HEK293 (cell line): ENCODE results near the gene ITGA3.

ENCODE experiments used
- CTCF ChIA-PET: fragments of 350-600 bp; formaldehyde crosslinking; extraction: SDS; loops from one replicate; lab custom pipeline; 2021; ENCODE audit warnings: antibody characterized with exemption; lab: Yijun Ruan, JAX
- POLR2A ChIA-PET: fragments of 300-600 bp; formaldehyde crosslinking; extraction: SDS; loops from one replicate; lab custom pipeline; 2020; ENCODE audit warnings: antibody characterized with exemption, inconsistent platforms; lab: Yijun Ruan, JAX
- H3K27ac ChIP-seq: fragments of 200-500 bp; sonication (Bioruptor generic); 2 replicates; pipeline ENCODE4 v1.5.1; 2014; ENCODE audit warnings: low read depth, low read length, control low read depth, inconsistent platforms; ENCODE audit errors: extremely low read depth
- H3K36me3 ChIP-seq, 2 experiments: fragments of 200-500 bp in 1 of 2; sonication (Bioruptor generic) in 1 of 2; 1 replicate in 1 of 2; 2 replicates in 1 of 2; pipeline ENCODE4 v1.5.1; 2014 to 2017; ENCODE audit warnings: inconsistent platforms in 2 of 2, low read length in 2 of 2; ENCODE audit not compliant: control insufficient read depth in 2 of 2, insufficient read depth in 1 of 2
- H3K4me1 ChIP-seq: fragments of 200-500 bp; sonication (Bioruptor generic); 2 replicates; pipeline ENCODE4 v1.5.1; 2014; ENCODE audit warnings: mild to moderate bottlenecking, low read length, inconsistent platforms; ENCODE audit not compliant: control insufficient read depth, insufficient read depth
- H3K4me3 ChIP-seq: 2 replicates; pipeline ENCODE4 v1.5.1; 2011; ENCODE audit warnings: low read depth, mild to moderate bottlenecking, control low read depth, low read length, moderate library complexity
- H3K9me3 ChIP-seq: fragments of 200-500 bp; sonication (Bioruptor generic); 2 replicates; pipeline ENCODE4 v1.5.1; 2014; ENCODE audit warnings: low read depth, low read length, inconsistent platforms; ENCODE audit not compliant: control insufficient read depth, insufficient read depth
- ELK4 ChIP-seq: IDR thresholded peaks from 2 replicates; pipeline ENCODE4 v1.6.1; 2011; ENCODE audit warnings: mild to moderate bottlenecking, low read depth, low read length, borderline replicate concordance
- GLIS2 ChIP-seq: fragments of 450-650 bp; formaldehyde crosslinking; IDR thresholded peaks from 2 replicates; pipeline ENCODE4 v1.5.1; 2016; ENCODE audit warnings: missing biosample characterization, missing genetic modification characterization
- HOXA7 ChIP-seq: sonication (generic); formaldehyde crosslinking; IDR thresholded peaks from 2 replicates; pipeline ENCODE4 v1.8.1; 2022; ENCODE audit warnings: missing genetic modification reagents, borderline replicate concordance
- INSM2 ChIP-seq: fragments of 450-650 bp; formaldehyde crosslinking; IDR thresholded peaks from 2 replicates; pipeline ENCODE4 v1.5.1; 2016; ENCODE audit warnings: missing biosample characterization, missing genetic modification characterization
- PRDM4 ChIP-seq: fragments of 450-650 bp; formaldehyde crosslinking; IDR thresholded peaks from 2 replicates; pipeline ENCODE4 v1.5.1; 2017; ENCODE audit warnings: missing biosample characterization, missing genetic modification characterization
- SP7 ChIP-seq: fragments of 450-650 bp; formaldehyde crosslinking; IDR thresholded peaks from 2 replicates; pipeline ENCODE4 v1.5.1; 2016; ENCODE audit warnings: missing biosample characterization, missing genetic modification characterization
- TSHZ1 ChIP-seq: fragments of 450-650 bp; formaldehyde crosslinking; IDR thresholded peaks from 2 replicates; pipeline ENCODE4 v1.5.1; 2016; ENCODE audit warnings: missing biosample characterization, missing genetic modification characterization, borderline replicate concordance
- ZBTB17 ChIP-seq: fragments of 450-650 bp; formaldehyde crosslinking; IDR thresholded peaks from 2 replicates; pipeline ENCODE4 v1.5.1; 2016; ENCODE audit warnings: missing biosample characterization, missing genetic modification characterization
- ZBTB6 ChIP-seq: fragments of 450-650 bp; formaldehyde crosslinking; IDR thresholded peaks from 2 replicates; pipeline ENCODE4 v1.5.1; 2017; ENCODE audit warnings: missing biosample characterization, missing genetic modification characterization
- ZNF132 ChIP-seq: fragments of 450-650 bp; formaldehyde crosslinking; IDR thresholded peaks from 2 replicates; pipeline ENCODE4 v1.5.1; 2017; ENCODE audit warnings: missing biosample characterization, missing genetic modification characterization, borderline replicate concordance
- ZNF24 ChIP-seq: fragments of 450-650 bp; formaldehyde crosslinking; IDR thresholded peaks from 2 replicates; pipeline ENCODE4 v1.5.1; 2016; ENCODE audit warnings: missing biosample characterization, missing genetic modification characterization
- ZNF585B ChIP-seq: fragments of 450-650 bp; formaldehyde crosslinking; IDR thresholded peaks from 2 replicates; pipeline ENCODE4 v1.5.1; 2016; ENCODE audit warnings: missing biosample characterization, missing genetic modification characterization
- ZNF610 ChIP-seq: fragments of 450-650 bp; formaldehyde crosslinking; IDR thresholded peaks from 2 replicates; pipeline ENCODE4 v1.5.1; 2016; ENCODE audit warnings: missing biosample characterization, missing genetic modification characterization, borderline replicate concordance
- ZSCAN4 ChIP-seq: fragments of 450-650 bp; formaldehyde crosslinking; IDR thresholded peaks from 2 replicates; pipeline ENCODE4 v1.5.1; 2017; ENCODE audit warnings: missing biosample characterization, missing genetic modification characterization

ITGA3 gene

GRCh38 chr17:50052822-50053653, 2.9 kb upstream of the ITGA3 start (continued):
- TF ChIP-seq ZBTB17 (tag by site-specific recombination): peak; percentile 72
- TF ChIP-seq, all 188 proteins: peak for 7

- Histone ChIP-seq H3K4me3 (no peak overlapping the region), H3K27ac (no peak overlapping the region), H3K36me3 (no peaks in the 10 kb centered on the region), H3K4me1 (peaks cover 16% of the 10 kb centered on the region), H3K9me3 (no peaks in the 10 kb centered on the region)
- POLR2A ChIA-PET: interaction anchor here (0.8 kb wide), 1 partner anchor 308 kb away, joined by 3 read pairs; no protein-coding TSS in a partner anchor
- CTCF ChIA-PET: interaction anchor here (0.7 to 6.2 kb wide), 10 partner anchors 9 to 1016 kb away, joined by 3 to 74 read pairs (median 3); no protein-coding TSS in a partner anchor
- TF ChIP-seq ZBTB6 (tag by site-specific recombination) (no peak), ZSCAN4 (tag by site-specific recombination) (no peak), TSHZ1 (tag by site-specific recombination) (no peak), ZNF585B (0 out of 2 replicates have a peak, but pooled peaks have one; percentile 79), ZNF132 (tag by site-specific recombination) (no peak), PRDM4 (tag by site-specific recombination) (no peak), SP7 (no peak)
Measured at GRCh38 chr17:50053654-50053960, 2.3 kb upstream of the ITGA3 start.

- Histone ChIP-seq H3K4me3 (peak overlapping the region; percentile 64), H3K27ac (peak overlapping the region; percentile 18; the same call in 1 of the 2 replicates), H3K36me3 (no peaks in the 10 kb centered on the region), H3K9me3 (no peaks in the 10 kb centered on the region), H3K4me1 (peaks cover 16% of the 10 kb centered on the region)
- ChIA-PET CTCF (interaction anchor here (0.6 to 6.2 kb wide), 7 partner anchors 10 to 216 kb away, joined by 3 to 74 read pairs (median 14); no protein-coding TSS in a partner anchor), POLR2A (interaction anchor here (0.5 to 2.7 kb wide), 6 partner anchors 9 to 95 kb away, joined by 3 to 13 read pairs (median 5); partner anchors contain the start of genes PDK2 and PPP1R9B)
- TF ChIP-seq TSHZ1 (tag by site-specific recombination) (no peak), ZNF24 (tag by site-specific recombination) (no peak), ELK4 (no peak), GLIS2 (tag by site-specific recombination) (no peak), HOXA7 (no peak), ZNF610 (tag by site-specific recombination) (no peak), INSM2 (tag by site-specific recombination) (no peak)
Measured at GRCh38 chr17:50055055-50055425, 870 bp upstream of the ITGA3 start.
